Fibroblast of skin of abdomen (primary cell): Measurements from ENCODE around the gene KCTD6.
"Not testable (repeated sequence)": the region's sequence is repeated elsewhere in the genome, so short reads cannot be mapped to it uniquely, and the experiment has no call there.

Experiments
- DNase-seq: peaks from one replicate; pipeline ENCODE4 v3.0.0-alpha.2; 2013

The KCTD6 gene

GRCh38 chr3:58524326-58524888, 32.5 kb downstream of the KCTD6 start:
- DNase-seq, result no peak

GRCh38 chr3:58526515-58526957, 34.6 kb downstream of the KCTD6 start:
- DNase-seq, result peak; percentile 88

GRCh38 chr3:58527440-58527839, 35.5 kb downstream of the KCTD6 start:
- DNase-seq, result not testable (repeated sequence)

- DNase-seq, result peak; percentile 31
These were observed 36.7 kb downstream of the KCTD6 start for GRCh38 chr3:58528629-58529028.

GRCh38 chr3:58529516-58530353, 37.8 kb downstream of the KCTD6 start:
- DNase-seq, result no peak

GRCh38 chr3:58530354-58530865, 38.5 kb downstream of the KCTD6 start:
- no peak for DNase-seq

- DNase-seq, result no peak
These were observed 39.7 kb downstream of the KCTD6 start for GRCh38 chr3:58531555-58531954.

- no peak for DNase-seq
These were observed 40.1 kb downstream of the KCTD6 start for GRCh38 chr3:58531956-58532355.

- peak; percentile 68 for DNase-seq
These were observed 40.9 kb downstream of the KCTD6 start for GRCh38 chr3:58532794-58533220.

GRCh38 chr3:58534592-58535494, 42.9 kb downstream of the KCTD6 start:
- no peak for DNase-seq

GRCh38 chr3:58535531-58536500, 43.9 kb downstream of the KCTD6 start:
- DNase-seq, result peak; percentile 34

GRCh38 chr3:58536501-58537411, 44.9 kb downstream of the KCTD6 start, which contains the start of gene ACOX2:
Gene ACOX2, minus strand, starts transcription at chr3:58537190. Its CDS starts 2,084 bp downstream, at chr3:58535106.
- peak; percentile 59 for DNase-seq

- DNase-seq, result no peak
These were observed 45.8 kb downstream of the KCTD6 start for GRCh38 chr3:58537412-58538301.

- no peak for DNase-seq
These were observed 47.7 kb downstream of the KCTD6 start for GRCh38 chr3:58539626-58540025.

- no peak for DNase-seq
These were observed 48.4 kb downstream of the KCTD6 start for GRCh38 chr3:58540176-58540858.

- peak; percentile 50 for DNase-seq
These were observed 52.6 kb downstream of the KCTD6 start for GRCh38 chr3:58544541-58544940.

- no peak for DNase-seq
These were observed 59.8 kb downstream of the KCTD6 start for GRCh38 chr3:58551636-58552180.
